Osteocyte (in vitro differentiated cells): ENCODE measurements around the gene NXN. TPM values are rescaled to one million over a fixed set of nuclear protein-coding genes. Genes with fewer than 3 reads are reported as not detected.

Experiments
- DNase-seq: peaks from one replicate; pipeline ENCODE4 v3.0.0; 2021; ENCODE audit warnings: mixed read lengths; ENCODE audit not compliant: unreplicated experiment; ENCODE audit errors: extremely low spot score
- H3K27ac Mint-ChIP-seq: one replicate; pipeline ENCODE4 v1.8.0; 2021; ENCODE audit warnings: mild to moderate bottlenecking, mixed read lengths; ENCODE audit not compliant: unreplicated experiment
- H3K27me3 Mint-ChIP-seq: one replicate; pipeline ENCODE4 v1.8.0; 2021; ENCODE audit warnings: mixed read lengths; ENCODE audit not compliant: unreplicated experiment
- H3K36me3 Mint-ChIP-seq: one replicate; pipeline ENCODE4 v1.8.0; 2021; ENCODE audit warnings: mixed read lengths; ENCODE audit not compliant: unreplicated experiment
- H3K4me1 Mint-ChIP-seq: one replicate; pipeline ENCODE4 v1.8.0; 2021; ENCODE audit warnings: mixed read lengths; ENCODE audit not compliant: unreplicated experiment
- H3K4me3 Mint-ChIP-seq: one replicate; pipeline ENCODE4 v1.8.0; 2021; ENCODE audit warnings: mild to moderate bottlenecking, moderate library complexity, mixed read lengths; ENCODE audit not compliant: unreplicated experiment
- H3K9me3 Mint-ChIP-seq: one replicate; pipeline ENCODE4 v1.8.0; 2021; ENCODE audit warnings: mixed read lengths; ENCODE audit not compliant: unreplicated experiment
- total RNA-seq: library from RNA; stranded (reverse); gene quantifications from 2 replicates; pipeline ENCODE4 v1.2.1, GENCODE V29; 2021
- TF ChIP-seq, protein P1 (sequence below): fragments of 200-600 bp; sonication (generic); IDR thresholded peaks from 2 replicates; pipeline ENCODE4 v1.5.0; 2021; ENCODE audit warnings: antibody characterized with exemption, mild to moderate bottlenecking, moderate library complexity

NXN gene
- total RNA-seq, 1 donor from 2014 or later, result 123 TPM

GRCh38 chr17:1013729-1014090 lies 34.1 kb upstream of the NXN start:
- H3K27ac Mint-ChIP-seq, result no peak overlapping the region
- H3K9me3 Mint-ChIP-seq, result no peaks in the 10 kb centered on the region
- no peaks in the 10 kb centered on the region for H3K27me3 Mint-ChIP-seq
- TF ChIP-seq, protein P1, sequence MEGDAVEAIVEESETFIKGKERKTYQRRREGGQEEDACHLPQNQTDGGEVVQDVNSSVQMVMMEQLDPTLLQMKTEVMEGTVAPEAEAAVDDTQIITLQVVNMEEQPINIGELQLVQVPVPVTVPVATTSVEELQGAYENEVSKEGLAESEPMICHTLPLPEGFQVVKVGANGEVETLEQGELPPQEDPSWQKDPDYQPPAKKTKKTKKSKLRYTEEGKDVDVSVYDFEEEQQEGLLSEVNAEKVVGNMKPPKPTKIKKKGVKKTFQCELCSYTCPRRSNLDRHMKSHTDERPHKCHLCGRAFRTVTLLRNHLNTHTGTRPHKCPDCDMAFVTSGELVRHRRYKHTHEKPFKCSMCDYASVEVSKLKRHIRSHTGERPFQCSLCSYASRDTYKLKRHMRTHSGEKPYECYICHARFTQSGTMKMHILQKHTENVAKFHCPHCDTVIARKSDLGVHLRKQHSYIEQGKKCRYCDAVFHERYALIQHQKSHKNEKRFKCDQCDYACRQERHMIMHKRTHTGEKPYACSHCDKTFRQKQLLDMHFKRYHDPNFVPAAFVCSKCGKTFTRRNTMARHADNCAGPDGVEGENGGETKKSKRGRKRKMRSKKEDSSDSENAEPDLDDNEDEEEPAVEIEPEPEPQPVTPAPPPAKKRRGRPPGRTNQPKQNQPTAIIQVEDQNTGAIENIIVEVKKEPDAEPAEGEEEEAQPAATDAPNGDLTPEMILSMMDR, result no peak
- no peaks in the 10 kb centered on the region for H3K4me1 Mint-ChIP-seq
- H3K36me3 Mint-ChIP-seq, result peaks cover 5% of the 10 kb centered on the region
- H3K4me3 Mint-ChIP-seq, result no peak overlapping the region
- no peak for DNase-seq

DNA sequence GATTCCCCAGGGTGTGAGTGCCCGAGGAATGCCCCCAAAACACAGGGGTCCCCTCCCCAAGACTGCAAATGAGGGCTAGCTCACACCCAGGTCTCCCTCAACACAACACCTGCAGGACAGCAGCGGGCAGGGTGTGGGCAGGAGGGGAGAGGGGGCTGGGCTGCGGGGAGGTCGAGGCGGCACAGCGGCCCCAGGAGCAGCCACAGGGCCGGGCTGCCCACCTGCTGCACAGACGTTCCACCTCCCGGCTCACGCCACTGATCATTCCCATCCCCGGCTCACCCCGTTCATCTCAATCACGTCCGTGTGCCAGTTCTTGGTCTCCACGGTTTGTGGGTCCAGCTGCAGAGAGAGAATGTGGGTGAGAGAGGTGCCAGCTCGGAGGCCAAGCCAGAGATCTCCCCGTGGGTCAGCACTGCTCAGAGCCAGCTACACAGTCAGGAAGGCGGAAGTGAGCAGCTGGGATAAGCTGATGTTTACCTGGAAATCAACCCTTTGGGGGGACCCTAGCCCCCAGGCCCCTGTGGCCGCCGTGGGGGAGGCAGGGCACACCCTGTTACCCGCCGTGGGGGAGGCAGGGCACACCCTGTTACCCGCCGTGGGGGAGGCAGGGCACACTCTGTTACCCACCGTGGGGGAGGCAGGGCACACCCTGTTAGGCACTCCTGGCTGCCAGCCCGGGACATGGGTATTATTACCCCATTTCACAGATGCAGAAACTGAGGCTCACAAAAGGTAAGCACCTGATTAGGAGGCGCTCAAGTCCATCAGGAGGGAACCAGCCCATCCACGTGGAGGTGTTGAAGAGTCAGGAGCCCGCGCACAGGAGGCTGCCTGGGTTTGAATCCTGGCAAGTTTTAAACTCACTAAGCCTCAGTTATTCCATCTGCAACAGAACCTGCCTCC lies 33.5 kb upstream of the NXN start:
- no peak for DNase-seq
- TF ChIP-seq, protein P1, result no peak

DNA sequence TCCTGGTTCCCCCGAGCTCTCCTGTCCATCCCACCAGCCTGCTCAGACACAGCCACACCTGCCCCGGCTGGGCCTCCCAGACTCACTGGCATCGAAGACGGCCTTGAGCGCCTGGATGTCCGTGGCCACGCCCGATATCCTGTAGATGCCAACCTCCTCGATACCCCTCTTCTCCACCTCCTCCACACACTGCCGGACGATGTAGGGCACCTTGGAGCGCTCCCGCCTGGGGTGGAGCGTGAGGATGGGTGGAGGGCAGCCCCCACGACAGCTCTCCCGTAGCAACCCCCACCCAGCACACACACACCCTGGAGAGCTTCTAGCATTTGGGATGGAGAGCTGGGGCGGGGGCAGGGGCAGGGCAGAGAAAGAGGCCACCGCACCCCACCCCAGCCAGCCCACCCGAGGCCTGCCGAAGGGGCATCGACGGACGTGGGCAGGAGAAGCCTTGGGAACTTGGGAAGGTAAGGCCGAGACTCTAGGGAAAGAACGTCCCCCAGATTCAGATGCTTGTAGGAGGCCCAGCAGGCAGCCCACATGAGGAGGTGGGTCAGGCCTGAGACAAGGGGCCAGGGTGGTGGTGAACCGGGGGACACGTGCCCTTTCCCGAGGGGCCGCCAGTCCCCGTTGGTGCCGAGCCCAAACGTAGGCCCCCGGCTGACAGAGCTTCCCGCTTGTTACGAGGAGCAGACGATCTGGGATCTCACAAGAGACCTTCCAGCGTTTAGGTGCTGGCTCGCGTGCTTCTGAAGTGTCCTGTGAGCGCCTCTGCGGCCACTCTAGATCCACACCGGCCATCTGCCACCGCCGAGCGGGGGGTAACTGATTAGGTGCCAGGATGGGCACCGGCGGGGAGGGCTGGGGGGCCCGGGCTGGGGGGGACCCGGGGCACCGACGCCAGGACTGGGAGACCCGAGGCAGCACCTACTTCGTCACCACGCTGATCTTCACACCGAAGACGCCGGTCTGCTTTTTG lies 32.5 kb upstream of the NXN start:
- no peak overlapping the region for H3K4me3 Mint-ChIP-seq

More for the DNA sequence above, 33.5 kb upstream of the NXN start:
- H3K9me3 Mint-ChIP-seq, result no peaks in the 10 kb centered on the region
- H3K27ac Mint-ChIP-seq, result no peak overlapping the region
- H3K4me1 Mint-ChIP-seq, result no peaks in the 10 kb centered on the region
- H3K4me3 Mint-ChIP-seq, result no peak overlapping the region
- peaks cover 5% of the 10 kb centered on the region for H3K36me3 Mint-ChIP-seq
- no peaks in the 10 kb centered on the region for H3K27me3 Mint-ChIP-seq

DNA sequence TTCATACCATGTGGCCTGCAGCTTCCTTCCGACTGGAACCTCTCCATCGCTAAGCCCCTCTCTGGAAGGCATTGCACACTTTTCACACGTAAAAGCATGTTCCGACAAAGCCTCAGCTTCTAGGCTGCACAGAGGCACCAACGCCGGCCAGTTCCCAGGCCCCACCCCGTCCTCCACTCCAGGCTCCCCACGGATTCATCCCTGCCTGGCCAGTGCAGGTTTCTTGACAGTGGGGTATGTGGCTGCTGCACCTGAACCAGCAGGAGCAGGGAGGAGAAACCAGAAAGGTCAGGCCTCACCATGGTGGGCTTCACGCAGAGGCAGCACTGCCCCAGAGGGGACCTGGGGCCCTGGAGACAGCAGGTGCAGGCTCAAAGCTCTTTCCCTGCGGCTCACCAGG lies 31.6 kb upstream of the NXN start:
- Mint-ChIP-seq H3K4me1 (no peaks in the 10 kb centered on the region), H3K27me3 (no peaks in the 10 kb centered on the region), H3K36me3 (peaks cover 7% of the 10 kb centered on the region), H3K9me3 (no peaks in the 10 kb centered on the region), H3K27ac (no peak overlapping the region), H3K4me3 (no peak overlapping the region)
- TF ChIP-seq, protein P1, result no peak
- DNase-seq, result no peak

More for the DNA sequence above, 32.5 kb upstream of the NXN start:
- H3K27ac Mint-ChIP-seq, result no peak overlapping the region
- H3K36me3 Mint-ChIP-seq, result peaks cover 7% of the 10 kb centered on the region
- no peak for DNase-seq
- no peaks in the 10 kb centered on the region for H3K27me3 Mint-ChIP-seq
- TF ChIP-seq, protein P1, result no peak
- H3K9me3 Mint-ChIP-seq, result no peaks in the 10 kb centered on the region
- H3K4me1 Mint-ChIP-seq, result no peaks in the 10 kb centered on the region
